ENCODE results near the gene SLC1A1.

The SLC1A1 gene

GRCh38 chr9:4622016-4622415, 131.7 kb downstream of the SLC1A1 start:
- no peak for DNase-seq

- no peak for DNase-seq
These were observed 140.6 kb downstream of the SLC1A1 start for GRCh38 chr9:4630836-4631235.

Data from NCI-H2029 treated with DMSO at 0.1 percent for 48 hours (cell line).